Hepatocyte (in vitro differentiated cells): ENCODE results near the gene FREM1.

Experiments
- EZH2 ChIP-seq: fragments of 200-600 bp; sonication (generic); IDR thresholded peaks from 2 replicates; pipeline ENCODE4 v1.6.1; 2016; ENCODE audit warnings: antibody characterized with exemption, mild to moderate bottlenecking, borderline replicate concordance
- EZH2phosphoT487 ChIP-seq: fragments of 200-600 bp; sonication (generic); IDR thresholded peaks from one replicate; pipeline ENCODE4 v1.6.1; 2018; ENCODE audit warnings: antibody characterized with exemption, mild to moderate bottlenecking, low read depth, moderate library complexity; ENCODE audit not compliant: unreplicated experiment, severe bottlenecking
- TF ChIP-seq, protein P1 (sequence below): fragments of 200-600 bp; sonication (generic); IDR thresholded peaks from 2 replicates; pipeline ENCODE4 v1.5.1; 2016; ENCODE audit warnings: antibody characterized with exemption, mild to moderate bottlenecking; ENCODE audit not compliant: poor library complexity

- TF ChIP-seq, protein P1, sequence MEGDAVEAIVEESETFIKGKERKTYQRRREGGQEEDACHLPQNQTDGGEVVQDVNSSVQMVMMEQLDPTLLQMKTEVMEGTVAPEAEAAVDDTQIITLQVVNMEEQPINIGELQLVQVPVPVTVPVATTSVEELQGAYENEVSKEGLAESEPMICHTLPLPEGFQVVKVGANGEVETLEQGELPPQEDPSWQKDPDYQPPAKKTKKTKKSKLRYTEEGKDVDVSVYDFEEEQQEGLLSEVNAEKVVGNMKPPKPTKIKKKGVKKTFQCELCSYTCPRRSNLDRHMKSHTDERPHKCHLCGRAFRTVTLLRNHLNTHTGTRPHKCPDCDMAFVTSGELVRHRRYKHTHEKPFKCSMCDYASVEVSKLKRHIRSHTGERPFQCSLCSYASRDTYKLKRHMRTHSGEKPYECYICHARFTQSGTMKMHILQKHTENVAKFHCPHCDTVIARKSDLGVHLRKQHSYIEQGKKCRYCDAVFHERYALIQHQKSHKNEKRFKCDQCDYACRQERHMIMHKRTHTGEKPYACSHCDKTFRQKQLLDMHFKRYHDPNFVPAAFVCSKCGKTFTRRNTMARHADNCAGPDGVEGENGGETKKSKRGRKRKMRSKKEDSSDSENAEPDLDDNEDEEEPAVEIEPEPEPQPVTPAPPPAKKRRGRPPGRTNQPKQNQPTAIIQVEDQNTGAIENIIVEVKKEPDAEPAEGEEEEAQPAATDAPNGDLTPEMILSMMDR: no peak
- no peak for TF ChIP-seq EZH2phosphoT487
- TF ChIP-seq EZH2: no peak
Measured at GRCh38 chr9:14749741-14750211, 160.5 kb downstream of the FREM1 start.
